GM20431 (cell line): ENCODE data around the gene PBX3.

Experiments used
- in situ Hi-C: fragments of 300-500 bp; cut with MseI, MboI; formaldehyde crosslinking; loops from one replicate; pipeline ENCODE4 v1.15.0; 2020; ENCODE audit warnings: low sequenced_read_pairs; ENCODE audit not compliant: unreplicated experiment

Gene PBX3

DNA sequence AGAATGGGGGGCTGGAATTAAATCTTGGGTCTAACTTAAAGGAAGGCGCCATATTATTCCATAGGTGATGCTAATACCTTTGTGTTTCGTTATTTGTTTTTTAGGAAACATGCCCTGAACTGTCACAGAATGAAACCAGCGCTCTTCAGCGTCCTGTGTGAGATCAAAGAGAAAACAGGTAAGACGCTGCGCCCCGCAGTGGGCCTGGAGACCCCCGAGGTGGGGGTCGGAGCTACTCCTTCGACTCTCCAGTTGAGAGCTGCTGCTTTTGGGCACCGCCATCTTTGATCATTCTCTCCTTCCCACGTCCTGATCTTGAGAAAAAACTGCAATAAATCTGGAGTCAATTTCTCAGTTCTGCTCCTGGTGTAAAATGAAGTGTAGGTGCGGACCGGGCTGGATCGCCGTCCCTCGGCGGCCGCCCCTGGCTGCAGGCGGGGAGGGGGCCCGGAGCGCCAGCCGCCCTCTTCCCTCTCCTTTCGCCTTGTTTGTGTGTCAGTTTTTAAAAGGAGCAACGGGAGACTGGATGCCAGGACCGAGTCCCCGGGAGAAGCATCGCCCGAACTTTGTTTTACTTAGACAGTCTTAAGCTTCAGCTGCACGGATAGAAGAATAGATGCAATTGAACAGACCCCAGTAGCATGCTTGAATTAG lies 1.4 kb downstream of the PBX3 start:
- in situ Hi-C loops: no loop called here

DNA sequence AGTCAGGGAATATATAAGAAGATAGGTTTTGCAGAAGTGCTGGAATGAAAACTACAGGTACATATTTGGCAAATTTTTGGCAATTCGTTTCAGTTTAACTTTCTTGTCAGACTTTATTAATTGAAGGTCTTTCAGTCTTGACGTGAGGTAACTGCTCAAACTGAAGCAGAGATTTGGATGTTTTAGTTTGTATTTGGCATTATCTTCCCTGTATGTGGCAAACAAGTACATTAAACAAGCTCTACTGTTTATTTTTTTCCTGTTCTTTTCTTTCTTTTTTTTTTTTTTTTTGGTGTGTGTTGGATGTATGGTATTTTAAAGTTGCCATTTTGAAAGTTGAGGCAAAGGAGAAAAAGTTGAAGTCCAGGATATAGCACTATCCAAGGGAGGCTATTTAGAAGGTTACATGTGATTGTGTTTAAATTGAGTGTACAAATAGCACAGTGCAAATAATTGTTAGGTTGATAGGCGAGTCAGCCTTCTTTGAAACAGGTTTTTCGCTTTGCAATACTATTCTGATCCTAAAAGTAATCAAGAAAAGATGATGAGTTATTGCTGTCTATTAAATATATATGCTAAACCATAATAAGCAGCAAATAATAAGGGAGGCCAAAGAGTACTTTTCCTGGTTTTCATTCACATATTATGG lies 2.2 kb downstream of the PBX3 start:
- in situ Hi-C loops: no loop called here

DNA sequence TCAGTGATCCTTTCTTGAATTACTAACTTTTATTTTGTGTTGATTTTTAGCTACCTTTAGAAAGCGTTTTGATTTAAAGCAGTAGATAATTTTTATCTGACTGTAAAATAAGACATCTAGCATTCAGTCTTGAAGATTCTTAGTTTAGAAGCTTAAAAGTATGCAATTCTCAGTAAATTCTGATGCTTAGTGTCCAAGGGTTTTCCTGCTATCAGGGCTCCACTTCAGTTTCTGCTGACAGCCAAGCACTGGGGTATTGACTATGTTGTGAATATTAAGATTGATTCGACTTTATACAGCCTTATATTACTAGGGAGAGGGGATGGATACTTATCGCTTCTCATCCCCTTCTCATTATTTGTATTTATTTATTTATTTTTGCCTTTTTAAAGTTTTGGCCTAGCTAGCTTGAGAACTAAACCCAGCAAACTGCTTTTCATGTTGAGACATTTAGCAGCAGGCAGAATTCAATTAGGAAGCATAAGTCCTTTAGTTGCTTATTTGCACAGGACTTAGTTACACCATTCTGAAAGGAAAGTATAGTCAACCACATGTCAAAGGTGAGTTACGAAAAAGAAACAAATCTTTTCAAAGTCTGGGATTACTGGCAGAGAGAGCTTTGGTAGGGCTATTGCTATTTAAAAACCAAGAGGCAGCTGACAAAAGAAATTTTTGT lies 2.9 kb downstream of the PBX3 start:
- in situ Hi-C loops: no loop called here

DNA sequence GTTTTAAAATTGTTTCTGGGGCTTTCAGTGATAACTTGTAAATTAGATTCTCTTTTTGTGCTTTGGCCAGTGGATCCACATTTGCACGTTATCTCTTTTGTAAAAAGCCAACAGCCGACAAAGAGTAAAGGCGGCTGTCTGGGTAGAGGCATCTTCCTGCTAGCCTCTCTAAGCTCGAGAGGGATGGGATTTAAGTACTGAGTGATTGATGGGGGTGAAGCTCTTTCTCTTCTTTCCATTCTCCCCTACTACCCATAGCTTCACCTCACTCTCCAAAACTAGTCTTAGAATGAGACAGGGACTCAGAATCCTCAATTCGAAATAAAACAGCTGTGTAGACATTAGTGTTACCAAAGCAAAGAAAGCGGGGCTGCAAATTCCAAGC lies 3.4 kb downstream of the PBX3 start:
- in situ Hi-C loops: no loop called here

- in situ Hi-C loops: no loop called here
Observed at GRCh38 chr9:125752070-125752628, 5.0 kb downstream of the PBX3 start.

DNA sequence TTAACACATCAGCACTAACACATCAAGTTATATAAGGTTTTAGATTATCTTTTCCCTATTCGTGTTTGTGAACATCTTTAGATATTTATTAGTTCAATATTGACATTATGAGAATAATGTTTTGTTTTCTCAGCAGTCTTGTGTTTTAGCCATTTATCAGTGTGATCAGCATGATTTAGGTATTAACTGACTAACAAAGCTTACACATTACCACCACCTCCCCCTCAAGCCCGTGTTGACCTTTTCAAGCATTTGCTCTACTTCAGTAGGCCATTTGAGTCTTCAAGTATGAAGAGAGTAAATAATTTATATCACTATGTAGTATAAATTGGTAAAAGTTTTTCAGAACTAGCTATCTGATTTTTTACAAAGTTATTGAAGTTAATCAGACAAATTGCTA lies 6.9 kb downstream of the PBX3 start:
- in situ Hi-C loops: no loop called here

DNA sequence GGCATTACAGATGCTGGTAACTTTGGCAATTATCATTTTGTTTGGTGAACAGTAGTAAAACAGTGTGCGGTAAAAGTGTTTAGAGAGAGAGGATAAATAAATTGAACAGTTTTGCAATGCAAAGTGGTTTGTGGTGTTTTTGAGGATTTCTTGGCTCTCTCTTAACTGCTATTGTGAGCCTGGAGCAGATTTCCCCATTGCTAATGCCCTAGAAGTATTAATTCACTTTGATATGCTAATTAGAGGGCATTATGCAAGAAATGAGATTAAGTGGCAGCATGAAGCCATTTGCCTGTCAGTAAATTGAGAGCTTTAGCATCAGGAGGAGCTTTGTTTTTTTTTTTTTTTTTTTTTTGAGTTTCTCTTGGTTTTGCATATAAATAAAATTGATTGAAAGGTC lies 8.2 kb downstream of the PBX3 start:
- in situ Hi-C loops: no loop called here

- in situ Hi-C loops: no loop called here
Observed at GRCh38 chr9:125756518-125756917, 9.3 kb downstream of the PBX3 start.

GRCh38 chr9:125757834-125758233 lies 10.7 kb downstream of the PBX3 start:
- in situ Hi-C loops: no loop called here

DNA sequence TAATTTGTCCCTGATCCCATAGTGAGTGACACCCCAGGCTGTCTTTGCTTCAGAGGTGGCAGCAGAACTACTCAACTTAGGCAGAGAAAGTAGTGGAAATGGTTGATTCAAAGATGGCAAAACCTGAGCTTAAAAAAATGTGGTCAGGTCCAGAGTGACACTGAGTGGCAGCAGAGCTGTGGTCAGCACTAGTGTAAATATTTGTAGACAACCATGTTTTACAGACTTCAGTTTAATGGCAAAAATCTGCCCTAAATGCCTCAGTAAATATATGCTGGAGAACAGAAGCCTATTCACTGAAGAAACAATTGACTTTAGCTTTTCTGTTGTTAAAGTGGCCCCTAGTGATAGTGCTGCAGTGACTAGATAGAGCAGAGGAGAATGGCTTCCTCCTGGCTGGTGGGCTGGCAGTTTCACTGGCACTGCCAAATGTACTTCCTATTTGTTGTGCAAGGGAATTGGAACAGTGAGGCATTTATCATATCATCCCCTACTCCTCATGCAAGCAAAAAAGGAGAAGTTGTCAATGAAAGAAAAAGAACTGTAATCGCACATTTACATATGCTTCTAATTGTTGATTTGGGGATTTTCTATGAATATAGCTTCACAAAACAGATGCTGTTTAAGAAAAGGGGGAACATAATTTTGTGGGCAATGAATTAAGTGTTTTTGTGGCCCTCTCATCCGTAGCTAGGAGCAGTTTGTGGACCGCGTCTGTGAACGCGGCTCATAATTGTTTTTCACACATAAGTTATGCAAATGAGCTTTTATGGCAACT lies 12.0 kb downstream of the PBX3 start:
- in situ Hi-C loops: no loop called here

GRCh38 chr9:125759764-125760129 lies 12.6 kb downstream of the PBX3 start:
- in situ Hi-C loops: no loop called here

GRCh38 chr9:125760537-125760936 lies 13.4 kb downstream of the PBX3 start:
- in situ Hi-C loops: no loop called here

- in situ Hi-C loops: no loop called here
Observed at GRCh38 chr9:125761676-125762450, 14.7 kb downstream of the PBX3 start.

DNA sequence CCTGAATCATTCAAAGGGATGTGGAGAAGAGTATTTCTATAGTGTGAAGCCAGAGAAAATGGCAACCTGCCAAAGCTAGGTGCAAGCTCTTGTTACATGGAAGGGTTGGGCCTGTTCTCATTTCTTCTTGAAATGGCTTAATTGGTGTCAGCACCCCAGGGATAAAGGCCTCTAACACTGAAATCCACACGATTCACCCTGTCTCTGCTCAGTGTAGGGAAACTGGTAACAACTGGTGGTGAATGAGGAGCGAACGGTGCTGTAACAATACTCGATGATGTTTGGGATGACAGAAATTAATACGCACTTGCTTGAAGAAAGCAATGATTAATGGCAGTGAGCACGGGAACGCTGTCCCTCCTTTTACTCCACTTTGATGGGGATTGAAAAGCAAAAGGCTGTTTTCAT lies 16.2 kb downstream of the PBX3 start:
- in situ Hi-C loops: no loop called here

DNA sequence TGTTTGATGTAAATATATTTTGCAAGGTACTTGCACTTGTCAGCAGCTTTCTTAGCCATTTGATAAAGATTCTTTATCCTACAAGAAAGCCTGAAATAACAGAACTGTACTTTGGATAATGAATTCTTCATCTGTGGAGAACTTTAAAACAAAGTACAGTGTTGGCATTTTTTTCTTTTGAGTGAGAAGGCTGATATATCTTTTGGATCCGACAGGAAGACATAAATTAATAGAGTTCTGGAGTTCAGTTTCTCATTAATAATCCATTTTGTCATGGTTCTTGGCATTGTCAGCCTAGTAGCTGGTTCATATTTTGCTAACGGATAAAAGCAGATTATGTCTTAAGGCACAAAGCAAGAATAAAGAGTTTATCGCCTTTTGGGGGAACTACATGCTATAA lies 17.0 kb downstream of the PBX3 start:
- in situ Hi-C loops: no loop called here

DNA sequence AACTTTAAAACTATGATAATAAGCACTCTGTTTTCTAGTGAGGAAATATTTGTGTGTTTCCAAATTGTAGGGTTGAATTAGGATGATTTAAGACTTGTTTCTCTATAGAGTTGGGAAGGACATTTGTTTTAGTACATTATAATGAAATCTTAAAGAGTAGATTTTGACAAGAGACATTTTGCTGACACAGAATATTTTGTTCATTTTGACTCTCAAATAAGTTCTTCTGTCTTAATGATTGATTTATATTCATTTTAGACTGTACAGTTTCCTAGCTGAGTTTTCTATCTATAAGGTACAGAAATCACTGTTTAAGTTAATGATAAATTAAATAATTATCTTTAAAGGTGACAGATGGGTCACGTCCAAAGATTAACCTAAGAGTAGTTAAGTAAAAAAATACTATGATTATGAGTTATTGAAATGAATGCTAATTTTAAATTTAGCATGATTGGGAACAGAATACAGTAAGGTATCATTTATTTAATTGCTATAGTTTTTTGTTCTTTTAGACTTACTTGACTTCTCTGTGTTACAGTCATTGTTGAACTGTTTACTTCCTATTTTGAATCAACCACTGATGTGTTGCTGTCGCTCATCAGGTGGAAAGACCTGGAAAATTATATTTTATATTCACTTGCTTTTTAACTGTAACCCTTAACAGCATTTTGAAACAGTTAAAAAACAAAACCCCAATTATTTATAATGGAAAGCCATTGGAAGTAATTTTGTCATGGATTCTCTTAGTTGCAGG lies 19.5 kb downstream of the PBX3 start:
- in situ Hi-C loops: no loop called here

DNA sequence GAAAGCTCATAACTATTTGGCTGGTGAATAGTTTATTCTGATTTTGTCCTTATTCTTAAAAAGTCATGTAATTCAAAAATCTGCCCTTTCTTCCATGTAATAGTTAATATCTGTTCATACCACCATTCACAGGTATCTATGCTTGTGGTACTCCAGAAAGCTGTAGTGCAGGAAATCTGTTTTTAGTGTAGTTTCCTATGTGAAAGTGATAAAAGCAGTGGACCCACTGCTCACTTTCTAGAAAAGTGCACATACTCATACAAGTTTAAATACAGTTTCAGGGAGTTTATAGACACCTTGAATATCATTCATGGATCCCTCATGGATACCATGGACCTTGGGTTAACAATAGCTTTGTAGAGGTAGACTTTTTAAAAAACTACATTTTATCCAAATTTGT lies 20.2 kb downstream of the PBX3 start:
- in situ Hi-C loops: no loop called here

GRCh38 chr9:125768803-125769202 lies 21.6 kb downstream of the PBX3 start:
- in situ Hi-C loops: no loop called here

- in situ Hi-C loops: no loop called here
Observed at GRCh38 chr9:125771037-125771436, 23.9 kb downstream of the PBX3 start.
